Left ventricle myocardium superior (tissue), 1 donor: ENCODE measurements around the gene ROR1. TPM values are rescaled to one million over a fixed set of nuclear protein-coding genes. Genes with fewer than 3 reads are reported as not detected.
"Not testable (repeated sequence)": the region's sequence is repeated elsewhere in the genome, so short reads cannot be mapped to it uniquely, and the experiment has no call there.

ENCODE experiments used
- ATAC-seq: fragments of 200-7000 bp; cut with Tn5 transposase; one replicate; pipeline ENCODE4 v1.9.1; 2020; ENCODE audit warnings: mild to moderate bottlenecking, moderate library complexity
- DNase-seq: peaks from one replicate; pipeline ENCODE4 v3.0.0-alpha.2; 2020
- intact Hi-C: fragments of 100-400 bp; cut with micrococcal nuclease; formaldehyde crosslinking; loops from one replicate; pipeline ENCODE4 v1.11.0; 2022
- total RNA-seq: library from RNA; stranded (reverse); fragmentation: NEBNext Ultra II Directional; extraction: Animal tissue kit (Norgen Biotek cat#: 25700); gene quantifications from one replicate; pipeline ENCODE4 v1.2.1, GENCODE V29; 2021
- donor health status: DM: no; HTN: yes; CAD: no; lungs with severe emphysema.

Gene ROR1
- total RNA-seq, 1 donor from 2014 or later = 9.0 TPM

- intact Hi-C loops = no loop called here
- peak; percentile 70 for ATAC-seq
- no peak for DNase-seq
These were observed 319.1 kb downstream of the ROR1 start for GRCh38 chr1:64092851-64093371.

- DNase-seq (no peak), ATAC-seq (no peak)
- intact Hi-C loops = no loop called here
These were observed 320.1 kb downstream of the ROR1 start for GRCh38 chr1:64093941-64094340.

- intact Hi-C loops = no loop called here
- DNase-seq (no peak), ATAC-seq (no peak)
These were observed 322.0 kb downstream of the ROR1 start for GRCh38 chr1:64095832-64096231.

- intact Hi-C loops = no loop called here
- ATAC-seq (no peak), DNase-seq (no peak)
These were observed 324.0 kb downstream of the ROR1 start for GRCh38 chr1:64097859-64098258.

GRCh38 chr1:64098436-64098835 lies 324.6 kb downstream of the ROR1 start:
- intact Hi-C loops = no loop called here
- no peak for DNase-seq
- peak; percentile 93 for ATAC-seq

- ATAC-seq = peak; percentile 81
- intact Hi-C loops = no loop called here
- no peak for DNase-seq
These were observed 325.2 kb downstream of the ROR1 start for GRCh38 chr1:64098846-64099582.

GRCh38 chr1:64100791-64101190 lies 327.0 kb downstream of the ROR1 start:
- intact Hi-C loops = no loop called here
- no peak for ATAC-seq
- no peak for DNase-seq

- intact Hi-C loops, DNase-seq, ATAC-seq: not testable (repeated sequence)
These were observed 330.8 kb downstream of the ROR1 start for GRCh38 chr1:64104585-64104984.

GRCh38 chr1:64107118-64107519 lies 333.3 kb downstream of the ROR1 start:
- DNase-seq = no peak
- ATAC-seq = peak; percentile 22
- intact Hi-C loops = no loop called here

- ATAC-seq (peak; percentile 72), DNase-seq (no peak)
These were observed 333.8 kb downstream of the ROR1 start for GRCh38 chr1:64107632-64108031.

GRCh38 chr1:64110924-64111777 lies 337.3 kb downstream of the ROR1 start:
- intact Hi-C loops = no loop called here
- ATAC-seq (no peak), DNase-seq (no peak)

More at GRCh38 chr1:64107632-64108031, 333.8 kb downstream of the ROR1 start:
- intact Hi-C loops = no loop called here

GRCh38 chr1:64111787-64112186 lies 338.0 kb downstream of the ROR1 start:
- no peak for ATAC-seq
- intact Hi-C loops = no loop called here

GRCh38 chr1:64112281-64112680 lies 338.5 kb downstream of the ROR1 start:
- ATAC-seq (no peak), DNase-seq (no peak)
- intact Hi-C loops = no loop called here

More at GRCh38 chr1:64111787-64112186, 338.0 kb downstream of the ROR1 start:
- no peak for DNase-seq

- intact Hi-C loops = no loop called here
- ATAC-seq = peak; percentile 29
- no peak for DNase-seq
These were observed 340.3 kb downstream of the ROR1 start for GRCh38 chr1:64114012-64114525.

- DNase-seq (no peak), ATAC-seq (peak; percentile 17)
- intact Hi-C loops = no loop called here
These were observed 342.7 kb downstream of the ROR1 start for GRCh38 chr1:64116537-64116936.

GRCh38 chr1:64117492-64117891 lies 343.7 kb downstream of the ROR1 start:
- intact Hi-C loops = no loop called here
- ATAC-seq = no peak
- no peak for DNase-seq

- DNase-seq (no peak), ATAC-seq (no peak)
- intact Hi-C loops = no loop called here
These were observed 348.1 kb downstream of the ROR1 start for GRCh38 chr1:64121766-64122385.

- intact Hi-C loops = no loop called here
- ATAC-seq = no peak
These were observed 348.8 kb downstream of the ROR1 start for GRCh38 chr1:64122588-64122987.

GRCh38 chr1:64124704-64125440 lies 351.1 kb downstream of the ROR1 start:
- intact Hi-C loops = no loop called here
- ATAC-seq (no peak), DNase-seq (no peak)

More at GRCh38 chr1:64122588-64122987, 348.8 kb downstream of the ROR1 start:
- no peak for DNase-seq
